22Rv1 (cell line): ENCODE measurements around the gene KIRREL1.

Experiments
- CTCF ChIP-seq: fragments of 450-650 bp; IDR thresholded peaks from 2 replicates; pipeline ENCODE4 v1.5.1; 2017; ENCODE audit warnings: mild to moderate bottlenecking
- ZFX ChIP-seq: fragments of 450-650 bp; IDR thresholded peaks from 2 replicates; pipeline ENCODE4 v1.6.1; 2017; ENCODE audit warnings: antibody characterized with exemption, borderline replicate concordance

- no peak for TF ChIP-seq CTCF
- TF ChIP-seq ZFX: no peak
Observed at GRCh38 chr1:158078569-158079080, 85.2 kb downstream of the KIRREL1 start.
